Stimulated activated naive CD8-positive, alpha-beta T cell treated with anti-CD3 and anti-CD28 coated beads, Interleukin-15, amount 100 ng/mL, for 72 hours (primary cell): ENCODE measurements around the gene BRAF.

ENCODE experiments used
- ATAC-seq: fragments of 150-1000 bp; cut with Tn5 transposase; 2 replicates; pipeline ENCODE4 v1.10.0; 2021; ENCODE audit warnings: mild to moderate bottlenecking, moderate library complexity
- DNase-seq, 2 donors: peaks; one replicate each; pipeline ENCODE4 v3.0.0; 2021 to 2022
- H3K27ac Mint-ChIP-seq, 2 donors: one replicate each; pipeline ENCODE4 v1.8.0; 2022; ENCODE audit warnings: mild to moderate bottlenecking in 2 of 2, mixed read lengths in 2 of 2, moderate library complexity in 2 of 2
- H3K27me3 Mint-ChIP-seq: one replicate; pipeline ENCODE4 v1.8.0; 2022; ENCODE audit warnings: mixed read lengths
- H3K4me1 Mint-ChIP-seq: one replicate; pipeline ENCODE4 v1.8.0; 2022; ENCODE audit warnings: mild to moderate bottlenecking, mixed read lengths
- H3K4me3 Mint-ChIP-seq, 2 donors: one replicate each; pipeline ENCODE4 v1.8.0; 2022; ENCODE audit warnings: mild to moderate bottlenecking in 2 of 2, mixed read lengths in 2 of 2, moderate library complexity in 1 of 2
- H3K9me3 Mint-ChIP-seq, 2 donors: one replicate each; pipeline ENCODE4 v1.8.0; 2022; ENCODE audit warnings: mixed read lengths in 2 of 2

BRAF gene

GRCh38 chr7:140669352-140669751 lies 255.4 kb downstream of the BRAF start:
- DNase-seq (no peak), ATAC-seq (no peak)
- H3K4me1 Mint-ChIP-seq, result peaks cover 18% of the 10 kb centered on the region
- H3K4me3 Mint-ChIP-seq, result no peak overlapping the region
- no peaks in the 10 kb centered on the region for H3K9me3 Mint-ChIP-seq
- no peak overlapping the region for H3K27ac Mint-ChIP-seq
- peaks cover 10% of the 10 kb centered on the region for H3K27me3 Mint-ChIP-seq
